GM18526 (cell line): ENCODE measurements around the gene IGSF21.

Experiments used
- POLR2A ChIP-seq: IDR thresholded peaks from 3 replicates; pipeline ENCODE4 v1.6.1; 2011; ENCODE audit not compliant: insufficient read length; ENCODE audit errors: extremely low read depth

Gene IGSF21

GRCh38 chr1:18145851-18146618, 38.4 kb downstream of the IGSF21 start:
- TF ChIP-seq POLR2A: no peak

- no peak for TF ChIP-seq POLR2A
Measured at GRCh38 chr1:18146886-18147285, 39.3 kb downstream of the IGSF21 start.

- no peak for TF ChIP-seq POLR2A
Measured at GRCh38 chr1:18147672-18148071, 40.1 kb downstream of the IGSF21 start.

- no peak for TF ChIP-seq POLR2A
Measured at GRCh38 chr1:18148461-18148860, 40.9 kb downstream of the IGSF21 start.

GRCh38 chr1:18149027-18149641, 41.5 kb downstream of the IGSF21 start:
- TF ChIP-seq POLR2A: no peak

- no peak for TF ChIP-seq POLR2A
Measured at GRCh38 chr1:18151436-18152122, 44.0 kb downstream of the IGSF21 start.

- no peak for TF ChIP-seq POLR2A
Measured at GRCh38 chr1:18154430-18155194, 47.0 kb downstream of the IGSF21 start.

GRCh38 chr1:18155881-18156385, 48.3 kb downstream of the IGSF21 start:
- no peak for TF ChIP-seq POLR2A

GRCh38 chr1:18157352-18157751, 49.8 kb downstream of the IGSF21 start:
- TF ChIP-seq POLR2A: no peak

- no peak for TF ChIP-seq POLR2A
Measured at GRCh38 chr1:18157968-18158367, 50.4 kb downstream of the IGSF21 start.

- TF ChIP-seq POLR2A: no peak
Measured at GRCh38 chr1:18158714-18159113, 51.1 kb downstream of the IGSF21 start.

GRCh38 chr1:18160290-18160942, 52.8 kb downstream of the IGSF21 start:
- no peak for TF ChIP-seq POLR2A

GRCh38 chr1:18161690-18162089, 54.1 kb downstream of the IGSF21 start:
- no peak for TF ChIP-seq POLR2A

GRCh38 chr1:18166341-18166740, 58.7 kb downstream of the IGSF21 start:
- no peak for TF ChIP-seq POLR2A

- TF ChIP-seq POLR2A: no peak
Measured at GRCh38 chr1:18166929-18167328, 59.3 kb downstream of the IGSF21 start.

- no peak for TF ChIP-seq POLR2A
Measured at GRCh38 chr1:18170444-18170843, 62.8 kb downstream of the IGSF21 start.
